Ishikawa (cell line): ENCODE data around the gene CMSS1.

Source experiments
- CEBPB ChIP-seq: IDR thresholded peaks from 2 replicates; pipeline ENCODE4 v1.6.1; 2012
- CREB1 ChIP-seq: IDR thresholded peaks from 2 replicates; pipeline ENCODE4 v1.6.1; 2012; ENCODE audit warnings: low read depth
- EGR1 ChIP-seq: IDR thresholded peaks from 2 replicates; pipeline ENCODE4 v1.6.1; 2012
- EP300 ChIP-seq: IDR thresholded peaks from 2 replicates; pipeline ENCODE4 v1.6.1; 2012; ENCODE audit warnings: borderline replicate concordance
- FOXM1 ChIP-seq: IDR thresholded peaks from 2 replicates; pipeline ENCODE4 v1.6.1; 2012; ENCODE audit warnings: low read depth, borderline replicate concordance
- NFIC ChIP-seq: IDR thresholded peaks from 2 replicates; pipeline ENCODE4 v1.6.1; 2012
- RAD21 ChIP-seq: IDR thresholded peaks from 2 replicates; pipeline ENCODE4 v1.6.1; 2012; ENCODE audit warnings: low read depth
- TAF1 ChIP-seq: IDR thresholded peaks from 2 replicates; pipeline ENCODE4 v1.6.1; 2012; ENCODE audit warnings: low read depth, mild to moderate bottlenecking
- TCF12 ChIP-seq: IDR thresholded peaks from 2 replicates; pipeline ENCODE4 v1.6.1; 2012; ENCODE audit warnings: low read depth
- TEAD4 ChIP-seq: IDR thresholded peaks from 2 replicates; pipeline ENCODE4 v1.6.1; 2012
- YY1 ChIP-seq: IDR thresholded peaks from 2 replicates; pipeline ENCODE4 v1.6.1; 2012; ENCODE audit warnings: low read depth
- ZBTB7A ChIP-seq: IDR thresholded peaks from 2 replicates; pipeline ENCODE4 v1.6.1; 2012; ENCODE audit warnings: low read depth
- TF ChIP-seq, protein P1 (sequence below): IDR thresholded peaks from 2 replicates; pipeline ENCODE4 v1.6.1; 2012
- TF ChIP-seq, protein P2 (sequence below): IDR thresholded peaks from 2 replicates; pipeline ENCODE4 v1.6.1; 2012; ENCODE audit warnings: low read depth, mild to moderate bottlenecking
- TF ChIP-seq, protein P3 (sequence below): IDR thresholded peaks from 2 replicates; pipeline ENCODE4 v1.6.1; 2012

CMSS1 gene

DNA sequence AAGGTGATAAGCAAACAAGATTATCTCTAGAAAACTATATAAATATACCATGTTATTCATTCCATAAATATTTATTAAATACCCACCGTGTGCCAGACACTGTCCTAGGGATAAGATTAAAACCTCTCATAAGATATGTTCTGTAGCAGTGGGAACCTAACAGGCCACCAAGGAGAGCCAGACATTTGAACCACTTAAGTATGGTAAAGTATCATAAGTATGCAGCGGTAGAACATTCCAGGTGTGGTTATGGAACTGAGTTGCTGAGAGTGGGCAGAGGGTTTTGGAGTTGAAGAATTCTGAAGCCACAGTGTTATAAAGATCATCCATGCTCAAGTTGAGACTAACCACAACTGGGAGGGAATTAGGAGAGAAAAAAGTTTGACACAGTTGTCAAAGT, 282.0 kb downstream of the CMSS1 start:
- TF ChIP-seq TCF12: no peak
- TF ChIP-seq, protein P1, sequence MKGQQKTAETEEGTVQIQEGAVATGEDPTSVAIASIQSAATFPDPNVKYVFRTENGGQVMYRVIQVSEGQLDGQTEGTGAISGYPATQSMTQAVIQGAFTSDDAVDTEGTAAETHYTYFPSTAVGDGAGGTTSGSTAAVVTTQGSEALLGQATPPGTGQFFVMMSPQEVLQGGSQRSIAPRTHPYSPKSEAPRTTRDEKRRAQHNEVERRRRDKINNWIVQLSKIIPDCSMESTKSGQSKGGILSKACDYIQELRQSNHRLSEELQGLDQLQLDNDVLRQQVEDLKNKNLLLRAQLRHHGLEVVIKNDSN: no peak
- TF ChIP-seq EP300: no peak

DNA sequence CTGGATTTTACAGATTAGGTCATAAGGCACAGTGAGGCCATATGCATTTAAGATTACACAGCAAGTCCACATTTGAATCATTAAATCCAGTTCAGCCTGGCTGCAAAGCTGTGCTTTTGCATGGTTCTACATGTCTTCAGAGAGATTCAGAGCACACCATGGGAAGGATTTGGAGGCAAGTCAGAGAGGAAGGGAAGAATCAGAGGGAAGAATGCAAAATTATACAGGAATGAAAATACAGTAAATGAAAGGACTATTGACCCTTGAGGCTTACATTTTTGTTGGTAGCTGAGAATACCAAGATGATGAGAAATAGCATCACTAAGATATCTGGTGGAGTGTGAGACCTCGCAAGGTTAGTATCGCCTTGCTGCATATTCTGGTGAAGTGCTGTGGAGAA, 282.8 kb downstream of the CMSS1 start:
- TF ChIP-seq TCF12 (no peak), CEBPB (no peak), FOXM1 (no peak), TAF1 (no peak), EGR1 (no peak)
- TF ChIP-seq, protein P1: no peak
- TF ChIP-seq, protein P2, sequence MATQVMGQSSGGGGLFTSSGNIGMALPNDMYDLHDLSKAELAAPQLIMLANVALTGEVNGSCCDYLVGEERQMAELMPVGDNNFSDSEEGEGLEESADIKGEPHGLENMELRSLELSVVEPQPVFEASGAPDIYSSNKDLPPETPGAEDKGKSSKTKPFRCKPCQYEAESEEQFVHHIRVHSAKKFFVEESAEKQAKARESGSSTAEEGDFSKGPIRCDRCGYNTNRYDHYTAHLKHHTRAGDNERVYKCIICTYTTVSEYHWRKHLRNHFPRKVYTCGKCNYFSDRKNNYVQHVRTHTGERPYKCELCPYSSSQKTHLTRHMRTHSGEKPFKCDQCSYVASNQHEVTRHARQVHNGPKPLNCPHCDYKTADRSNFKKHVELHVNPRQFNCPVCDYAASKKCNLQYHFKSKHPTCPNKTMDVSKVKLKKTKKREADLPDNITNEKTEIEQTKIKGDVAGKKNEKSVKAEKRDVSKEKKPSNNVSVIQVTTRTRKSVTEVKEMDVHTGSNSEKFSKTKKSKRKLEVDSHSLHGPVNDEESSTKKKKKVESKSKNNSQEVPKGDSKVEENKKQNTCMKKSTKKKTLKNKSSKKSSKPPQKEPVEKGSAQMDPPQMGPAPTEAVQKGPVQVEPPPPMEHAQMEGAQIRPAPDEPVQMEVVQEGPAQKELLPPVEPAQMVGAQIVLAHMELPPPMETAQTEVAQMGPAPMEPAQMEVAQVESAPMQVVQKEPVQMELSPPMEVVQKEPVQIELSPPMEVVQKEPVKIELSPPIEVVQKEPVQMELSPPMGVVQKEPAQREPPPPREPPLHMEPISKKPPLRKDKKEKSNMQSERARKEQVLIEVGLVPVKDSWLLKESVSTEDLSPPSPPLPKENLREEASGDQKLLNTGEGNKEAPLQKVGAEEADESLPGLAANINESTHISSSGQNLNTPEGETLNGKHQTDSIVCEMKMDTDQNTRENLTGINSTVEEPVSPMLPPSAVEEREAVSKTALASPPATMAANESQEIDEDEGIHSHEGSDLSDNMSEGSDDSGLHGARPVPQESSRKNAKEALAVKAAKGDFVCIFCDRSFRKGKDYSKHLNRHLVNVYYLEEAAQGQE: no peak

DNA sequence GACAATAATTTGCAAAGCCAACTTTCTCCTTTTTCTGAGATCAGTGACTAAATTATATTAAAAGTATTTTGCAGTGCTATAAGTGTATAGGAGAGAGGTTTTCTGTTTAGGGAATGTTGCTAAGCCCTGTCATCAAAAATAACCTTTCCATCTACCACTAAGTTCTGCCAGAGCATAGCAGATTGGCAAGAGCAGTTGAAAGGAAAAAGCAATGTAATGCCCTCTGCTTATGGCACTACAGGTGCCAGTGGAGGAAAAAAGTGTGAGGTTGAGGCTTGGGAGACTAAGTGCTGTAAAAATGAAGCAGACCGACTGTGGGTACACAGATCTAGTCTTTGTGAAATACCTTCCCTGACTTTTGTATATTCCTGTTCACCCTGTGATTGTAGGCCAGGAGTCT, 285.1 kb downstream of the CMSS1 start:
- TF ChIP-seq EP300 (no peak), TAF1 (no peak), CEBPB (no peak), ZBTB7A (no peak), CREB1 (no peak)
- TF ChIP-seq, protein P3, sequence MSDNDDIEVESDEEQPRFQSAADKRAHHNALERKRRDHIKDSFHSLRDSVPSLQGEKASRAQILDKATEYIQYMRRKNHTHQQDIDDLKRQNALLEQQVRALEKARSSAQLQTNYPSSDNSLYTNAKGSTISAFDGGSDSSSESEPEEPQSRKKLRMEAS: no peak
- TF ChIP-seq, protein P1: no peak
- TF ChIP-seq, protein P2: no peak

DNA sequence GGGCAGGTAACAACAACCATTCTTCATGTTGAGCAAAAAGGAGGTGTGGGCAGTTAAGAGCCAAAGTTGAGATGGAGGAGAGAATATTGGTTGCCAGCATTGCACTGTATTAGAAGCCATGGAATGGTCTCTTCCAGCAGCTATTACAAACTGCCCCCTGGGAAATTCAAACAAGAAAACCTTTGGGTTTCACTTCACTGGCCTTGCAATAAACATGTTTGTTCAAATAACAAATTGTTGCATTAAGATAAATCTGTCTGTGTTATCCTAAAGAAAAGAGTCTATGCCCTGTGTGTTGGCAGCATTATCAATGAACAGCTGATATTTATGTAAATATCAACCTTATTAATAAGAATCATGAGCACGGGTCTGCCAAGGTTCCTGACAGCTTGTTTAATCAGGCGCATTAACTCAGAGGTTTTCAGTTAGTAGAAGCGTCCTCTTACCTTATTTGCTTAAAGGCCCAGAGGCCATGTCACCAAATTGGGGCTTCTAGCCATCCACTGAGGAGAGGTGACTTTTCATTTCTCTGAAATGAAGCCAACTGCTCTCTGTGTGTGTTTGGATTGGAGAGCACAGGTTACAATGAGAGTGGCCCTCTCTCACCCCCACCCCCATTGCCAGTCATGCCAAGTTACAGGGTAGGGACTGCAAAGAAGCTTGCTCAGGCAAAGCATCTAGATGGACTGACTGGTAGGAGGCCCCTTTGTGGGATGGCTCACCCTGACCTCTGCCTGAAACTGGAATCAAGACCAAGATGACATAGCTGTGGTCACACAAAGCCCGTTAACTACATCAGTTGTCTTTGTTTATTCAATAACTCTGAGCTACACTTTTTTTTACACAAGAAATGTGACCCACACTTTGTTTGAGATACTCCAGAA, 286.1 kb downstream of the CMSS1 start:
- TF ChIP-seq NFIC (0 out of 2 replicates have a peak, but pooled peaks have one; percentile 7), YY1 (no peak), EP300 (no peak)

DNA sequence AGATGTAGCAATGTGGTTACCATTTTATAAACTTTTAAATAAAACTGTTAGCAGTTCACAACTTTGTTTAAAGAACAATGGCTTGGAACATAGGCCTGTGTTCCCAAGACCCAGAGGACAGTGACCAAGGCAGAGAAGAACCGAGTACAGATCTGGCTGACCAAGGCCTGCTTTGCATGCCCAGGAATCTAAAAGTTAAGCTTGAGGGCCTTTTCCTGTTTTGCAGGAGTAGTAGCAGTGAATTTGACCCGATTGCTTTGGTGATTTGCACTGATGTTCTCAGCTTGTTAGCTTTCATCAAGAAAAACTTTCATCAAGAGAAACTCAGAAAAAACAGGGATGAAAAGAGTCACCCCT, 286.8 kb downstream of the CMSS1 start:
- TF ChIP-seq YY1: no peak
- no peak for TF ChIP-seq TAF1
- TF ChIP-seq EP300: no peak
- TF ChIP-seq CREB1: no peak

DNA sequence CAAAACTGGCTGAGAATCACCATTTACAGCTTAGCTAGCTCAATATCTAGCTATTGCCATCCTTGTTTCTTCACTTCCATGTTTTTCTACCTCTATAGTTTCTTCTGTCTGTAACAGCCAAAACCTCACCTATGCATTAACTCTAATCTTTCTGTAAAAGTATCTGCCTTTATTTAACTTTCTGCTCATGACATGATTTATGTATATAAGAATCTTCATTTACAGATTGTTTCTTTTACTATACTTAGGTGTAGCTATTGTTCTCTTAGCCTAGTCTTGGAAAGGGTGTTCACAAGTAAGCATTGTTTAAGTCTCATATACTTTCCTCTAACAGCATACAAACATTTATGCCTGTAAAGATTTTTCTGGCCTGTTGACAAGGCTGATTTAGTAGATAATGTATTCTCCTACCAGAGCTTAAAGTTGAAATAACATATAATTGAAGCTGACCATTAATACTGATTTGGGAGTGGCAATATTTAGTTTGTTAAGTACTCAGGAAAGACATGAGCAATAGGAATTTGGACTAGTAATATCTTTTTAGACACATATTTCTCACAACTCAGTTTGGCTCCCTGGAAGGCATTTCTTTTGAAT, 287.3 kb downstream of the CMSS1 start:
- no peak for TF ChIP-seq YY1

DNA sequence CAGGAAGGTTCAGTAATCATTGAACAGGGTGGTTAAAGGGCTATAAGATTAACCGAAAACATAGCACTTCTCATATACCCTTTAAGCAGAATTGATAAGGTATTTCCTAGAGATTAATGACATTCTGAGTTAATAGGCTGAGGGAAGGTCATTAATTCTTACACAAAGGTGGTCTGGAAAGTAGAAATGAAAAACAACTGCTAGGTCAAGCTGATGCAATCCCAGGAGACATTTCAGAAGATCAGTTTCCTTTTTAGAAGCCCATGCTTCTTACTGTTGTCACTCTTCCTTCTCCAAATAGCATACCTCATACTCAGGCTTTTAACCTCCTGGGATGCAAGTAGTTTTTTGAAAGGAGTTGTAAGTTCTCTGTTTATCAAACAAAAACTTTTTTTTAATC, 287.8 kb downstream of the CMSS1 start:
- no peak for TF ChIP-seq EGR1
- TF ChIP-seq TEAD4: no peak
- TF ChIP-seq CEBPB: no peak
- no peak for TF ChIP-seq FOXM1
- TF ChIP-seq TAF1: no peak
- no peak for TF ChIP-seq RAD21
- TF ChIP-seq, protein P1: no peak
- TF ChIP-seq CREB1: no peak
- TF ChIP-seq NFIC: no peak
- TF ChIP-seq ZBTB7A: no peak
- no peak for TF ChIP-seq YY1
- TF ChIP-seq, protein P2: no peak
- TF ChIP-seq EP300: no peak
- no peak for TF ChIP-seq TCF12
- TF ChIP-seq, protein P3: no peak
